Loucy (cell line): ENCODE data around the gene ECHS1.
"Not testable (repeated sequence)": the region's sequence is repeated elsewhere in the genome, so short reads cannot be mapped to it uniquely, and the experiment has no call there.

ENCODE experiments used
- H2AFZ ChIP-seq: fragments of 200-600 bp; sonication (generic); 2 replicates; pipeline ENCODE4 v1.6.0; 2016; ENCODE audit warnings: antibody characterized with exemption, mild to moderate bottlenecking, low read length, moderate library complexity
- H3F3A ChIP-seq: fragments of 200-600 bp; 2 replicates; pipeline ENCODE4 v1.6.0; 2016; ENCODE audit warnings: antibody characterized with exemption, low read depth, mild to moderate bottlenecking
- H3K27me3 ChIP-seq: fragments of 200-600 bp; sonication (generic); 2 replicates; pipeline ENCODE4 v1.6.1; 2014; ENCODE audit warnings: low read length, mild to moderate bottlenecking; ENCODE audit not compliant: insufficient read depth, poor library complexity, severe bottlenecking
- H3K36me3 ChIP-seq: fragments of 200-600 bp; sonication (generic); 2 replicates; pipeline ENCODE4 v1.6.1; 2016; ENCODE audit warnings: low read length; ENCODE audit not compliant: insufficient read depth
- H3K4me1 ChIP-seq: fragments of 200-600 bp; sonication (generic); 2 replicates; pipeline ENCODE4 v1.5.1; 2014; ENCODE audit warnings: low read length, mild to moderate bottlenecking; ENCODE audit not compliant: insufficient read depth, poor library complexity, severe bottlenecking
- H3K4me2 ChIP-seq: fragments of 200-600 bp; sonication (generic); 2 replicates; pipeline ENCODE4 v1.6.0; 2014; ENCODE audit warnings: antibody characterized with exemption, low read length, low read depth, mild to moderate bottlenecking; ENCODE audit not compliant: poor library complexity, severe bottlenecking
- H3K4me3 ChIP-seq: fragments of 200-600 bp; sonication (generic); 2 replicates; pipeline ENCODE4 v1.5.1; 2014; ENCODE audit warnings: low read length, mild to moderate bottlenecking, mixed read lengths; ENCODE audit not compliant: poor library complexity, severe bottlenecking
- H3K79me2 ChIP-seq: fragments of 200-600 bp; sonication (generic); 2 replicates; pipeline ENCODE4 v1.6.1; 2014; ENCODE audit warnings: low read length; ENCODE audit not compliant: insufficient read depth
- H3K9ac ChIP-seq: fragments of 200-600 bp; sonication (generic); 2 replicates; pipeline ENCODE4 v1.6.0; 2014; ENCODE audit warnings: mild to moderate bottlenecking, low read depth, low read length, moderate library complexity; ENCODE audit not compliant: poor library complexity, severe bottlenecking
- H3K9me2 ChIP-seq: fragments of 200-600 bp; sonication (generic); replicated peaks from 2 replicates; pipeline ENCODE4 v1.6.1; 2016; ENCODE audit warnings: low read depth, low read length, mixed read lengths
- H3K9me3 ChIP-seq: fragments of 200-600 bp; sonication (generic); 2 replicates; pipeline ENCODE4 v1.6.1; 2014; ENCODE audit warnings: mild to moderate bottlenecking, antibody characterized with exemption, low read length, low read depth; ENCODE audit not compliant: insufficient read depth
- H4K20me1 ChIP-seq: fragments of 200-600 bp; sonication (generic); 2 replicates; pipeline ENCODE4 v1.6.0; 2014; ENCODE audit warnings: antibody characterized with exemption, low read length, mild to moderate bottlenecking; ENCODE audit not compliant: insufficient read depth, poor library complexity, severe bottlenecking
- CTCF ChIP-seq: fragments of 200-600 bp; sonication (generic); conservative IDR thresholded peaks from 2 replicates; pipeline ENCODE4 v1.5.1; 2014; ENCODE audit warnings: mild to moderate bottlenecking, antibody characterized with exemption, low read length
- EZH2phosphoT487 ChIP-seq: fragments of 200-600 bp; IDR thresholded peaks from 2 replicates; pipeline ENCODE4 v1.6.1; 2018; ENCODE audit warnings: antibody characterized with exemption, mild to moderate bottlenecking, moderate library complexity, borderline replicate concordance

The ECHS1 gene

GRCh38 chr10:133388236-133388972, 15.2 kb upstream of the ECHS1 start:
- Histone ChIP-seq H2AFZ (peak overlapping the region; percentile 77; the same call in 1 of the 2 replicates), H3K4me2 (peak overlapping the region; percentile 93), H3K36me3 (no peaks in the 10 kb centered on the region), H3K9ac (peak overlapping the region; percentile 83), H3K79me2 (no peaks in the 10 kb centered on the region), H3K9me3 (no peaks in the 10 kb centered on the region), H3K27me3 (no peaks in the 10 kb centered on the region), H3K9me2 (no peaks in the 10 kb centered on the region), H3F3A (peaks cover 10% of the 10 kb centered on the region; the same call in 1 of the 2 replicates), H3K4me1 (peaks cover 41% of the 10 kb centered on the region), H4K20me1 (no peaks in the 10 kb centered on the region), H3K4me3 (peak overlapping the region; percentile 69)
- no peak for TF ChIP-seq CTCF
- TF ChIP-seq EZH2phosphoT487: no peak

GRCh38 chr10:133386951-133387350, 13.8 kb upstream of the ECHS1 start:
- H3K4me3 ChIP-seq, H3K36me3 ChIP-seq, H2AFZ ChIP-seq, H4K20me1 ChIP-seq, H3K9me3 ChIP-seq, H3K9me2 ChIP-seq, H3K79me2 ChIP-seq, H3K4me2 ChIP-seq, H3K27me3 ChIP-seq, H3K9ac ChIP-seq: not testable (repeated sequence)
- H3K4me1 ChIP-seq: peaks cover 38% of the 10 kb centered on the region
- peaks cover 10% of the 10 kb centered on the region; the same call in 1 of the 2 replicates for H3F3A ChIP-seq

GRCh38 chr10:133385214-133385613, 12.1 kb upstream of the ECHS1 start:
- no peaks in the 10 kb centered on the region for H3K27me3 ChIP-seq
- no peak overlapping the region for H3K9ac ChIP-seq
- H3K36me3 ChIP-seq: no peaks in the 10 kb centered on the region
- H4K20me1 ChIP-seq: no peaks in the 10 kb centered on the region
- no peaks in the 10 kb centered on the region for H3K9me2 ChIP-seq
- no peaks in the 10 kb centered on the region for H3K9me3 ChIP-seq
- peaks cover 22% of the 10 kb centered on the region for H3K4me1 ChIP-seq
- no peaks in the 10 kb centered on the region for H3K79me2 ChIP-seq
- H3K4me2 ChIP-seq: no peak overlapping the region
- no peak overlapping the region for H3K4me3 ChIP-seq
- H2AFZ ChIP-seq: no peak overlapping the region
- peaks cover 6% of the 10 kb centered on the region; the same call in 1 of the 2 replicates for H3F3A ChIP-seq
- TF ChIP-seq CTCF (no peak), EZH2phosphoT487 (no peak)

- no peaks in the 10 kb centered on the region for H3K27me3 ChIP-seq
- TF ChIP-seq CTCF (no peak), EZH2phosphoT487 (no peak)
Observed at GRCh38 chr10:133384071-133384470, 10.9 kb upstream of the ECHS1 start.

More at GRCh38 chr10:133384071-133384470, 10.9 kb upstream of the ECHS1 start:
- no peaks in the 10 kb centered on the region for H4K20me1 ChIP-seq
- H3K9ac ChIP-seq: no peak overlapping the region
- no peak overlapping the region for H3K4me3 ChIP-seq
- H3K9me2 ChIP-seq: no peaks in the 10 kb centered on the region
- H3F3A ChIP-seq: no peaks in the 10 kb centered on the region; the same call in 1 of the 2 replicates
- H3K79me2 ChIP-seq: no peaks in the 10 kb centered on the region
- peaks cover 13% of the 10 kb centered on the region for H3K4me1 ChIP-seq
- H3K9me3 ChIP-seq: no peaks in the 10 kb centered on the region
- no peak overlapping the region for H2AFZ ChIP-seq
- H3K36me3 ChIP-seq: no peaks in the 10 kb centered on the region
- H3K4me2 ChIP-seq: no peak overlapping the region
